ENCODE results near the gene PSMB11.
"Not testable (repeated sequence)": the region's sequence is repeated elsewhere in the genome, so short reads cannot be mapped to it uniquely, and the experiment has no call there.

The PSMB11 gene

GRCh38 chr14:23004274-23004673 is 37.7 kb upstream of the PSMB11 start:
- H3K9ac ChIP-seq (ENCODE audit: low read depth in 1 of 2, low read length in 2 of 2); H3K27me3 ChIP-seq (ENCODE audit: control insufficient read depth in 1 of 2, insufficient read depth in 2 of 2, low read length in 2 of 2); H3K27ac ChIP-seq (ENCODE audit: low read depth, low read length); H3K36me3 ChIP-seq (ENCODE audit: control insufficient read depth in 1 of 2, insufficient read depth in 2 of 2, low read length in 2 of 2); H3K9me3 ChIP-seq (ENCODE audit: control insufficient read depth in 1 of 2, low read length in 2 of 2); H3K4me3 ChIP-seq (ENCODE audit: low read depth in 1 of 2, low read length in 2 of 2): not testable (repeated sequence)
- H3K4me1 ChIP-seq (ENCODE audit: control insufficient read depth in 1 of 2, insufficient read depth in 2 of 2, low read length in 2 of 2), result peaks cover 14 to 26% of the 10 kb centered on the region in 2 donors

DNA sequence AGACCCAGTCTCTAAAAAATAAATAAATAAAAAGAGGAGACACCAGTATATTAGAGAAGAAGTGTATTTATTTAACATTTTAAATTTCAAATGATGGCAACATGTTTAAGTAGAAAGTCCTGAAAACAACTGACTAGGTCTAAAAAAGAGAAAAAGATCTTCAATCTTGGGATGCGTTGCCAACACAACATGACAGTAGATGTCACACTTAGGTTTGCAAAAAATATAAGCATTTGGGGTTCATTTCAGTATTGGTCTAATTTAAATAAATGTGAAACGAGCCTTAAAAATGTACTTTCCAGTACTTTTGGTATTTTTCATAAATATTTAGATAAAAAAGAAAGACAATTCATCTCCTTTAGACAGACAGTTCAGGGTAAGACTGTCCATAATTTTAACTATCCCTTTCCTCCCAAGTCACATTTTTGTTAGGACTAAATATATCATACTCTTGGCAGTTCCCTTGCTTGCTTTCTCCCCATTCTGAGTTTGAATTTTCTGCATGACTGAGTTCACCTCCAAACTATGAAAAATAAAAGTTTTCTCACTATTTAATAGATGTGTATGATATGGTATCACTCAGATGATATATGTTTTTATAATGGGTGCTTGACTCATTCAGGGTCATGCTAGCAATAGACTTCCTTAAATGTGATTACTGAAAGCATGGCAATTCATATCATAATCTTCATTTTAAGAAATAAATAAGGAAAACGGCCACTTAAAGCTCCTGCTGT is 36.4 kb upstream of the PSMB11 start:
- Histone ChIP-seq H3K9ac (ENCODE audit: low read depth in 1 of 2, low read length in 2 of 2) (peak overlapping the region in 1 of 2 donors; percentile 92), H3K27me3 (ENCODE audit: control insufficient read depth in 1 of 2, insufficient read depth in 2 of 2, low read length in 2 of 2) (no peaks in the 10 kb centered on the region), H3K9me3 (ENCODE audit: control insufficient read depth in 1 of 2, low read length in 2 of 2) (no peaks in the 10 kb centered on the region), H3K4me3 (ENCODE audit: low read depth in 1 of 2, low read length in 2 of 2) (peak overlapping the region; percentile 92 to 95), H3K27ac (ENCODE audit: low read depth, low read length) (no peak overlapping the region), H3K4me1 (ENCODE audit: control insufficient read depth in 1 of 2, insufficient read depth in 2 of 2, low read length in 2 of 2) (peaks cover 14 to 30% of the 10 kb centered on the region in 2 donors), H3K36me3 (ENCODE audit: control insufficient read depth in 1 of 2, insufficient read depth in 2 of 2, low read length in 2 of 2) (no peaks in the 10 kb centered on the region)

DNA sequence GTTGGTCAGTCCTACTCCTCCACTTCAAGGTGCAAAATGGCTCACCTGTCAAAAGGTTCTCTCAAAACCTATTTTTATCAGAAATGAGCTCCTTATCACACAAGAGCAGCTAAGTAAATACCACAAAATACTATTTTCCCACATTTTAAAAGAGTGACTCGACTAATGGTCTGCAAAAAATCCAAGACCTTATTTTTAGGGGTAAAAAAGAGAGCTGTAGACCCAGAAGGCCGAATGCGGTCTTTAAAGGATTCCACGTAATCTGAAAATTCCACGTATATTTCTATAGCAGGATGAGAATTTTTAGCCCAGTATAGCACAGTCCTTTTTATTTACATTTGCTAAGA is 35.9 kb upstream of the PSMB11 start:
- H3K9me3 ChIP-seq (ENCODE audit: control insufficient read depth in 1 of 2, low read length in 2 of 2), result no peaks in the 10 kb centered on the region
- H3K36me3 ChIP-seq (ENCODE audit: control insufficient read depth in 1 of 2, insufficient read depth in 2 of 2, low read length in 2 of 2), result no peaks in the 10 kb centered on the region
- peak overlapping the region; percentile 92 to 95 for H3K4me3 ChIP-seq (ENCODE audit: low read depth in 1 of 2, low read length in 2 of 2)
- peak overlapping the region; percentile 92 to 97 for H3K9ac ChIP-seq (ENCODE audit: low read depth in 1 of 2, low read length in 2 of 2)
- no peaks in the 10 kb centered on the region for H3K27me3 ChIP-seq (ENCODE audit: control insufficient read depth in 1 of 2, insufficient read depth in 2 of 2, low read length in 2 of 2)
- peak overlapping the region; percentile 83 for H3K27ac ChIP-seq (ENCODE audit: low read depth, low read length)
- H3K4me1 ChIP-seq (ENCODE audit: control insufficient read depth in 1 of 2, insufficient read depth in 2 of 2, low read length in 2 of 2), result peaks cover 14 to 30% of the 10 kb centered on the region in 2 donors

GRCh38 chr14:23006544-23007419 is 35.2 kb upstream of the PSMB11 start:
- H3K9me3 ChIP-seq (ENCODE audit: control insufficient read depth in 1 of 2, low read length in 2 of 2), result no peaks in the 10 kb centered on the region
- peaks cover 14 to 30% of the 10 kb centered on the region in 2 donors for H3K4me1 ChIP-seq (ENCODE audit: control insufficient read depth in 1 of 2, insufficient read depth in 2 of 2, low read length in 2 of 2)
- no peaks in the 10 kb centered on the region for H3K36me3 ChIP-seq (ENCODE audit: control insufficient read depth in 1 of 2, insufficient read depth in 2 of 2, low read length in 2 of 2)
- peak overlapping the region; percentile 92 to 97 for H3K9ac ChIP-seq (ENCODE audit: low read depth in 1 of 2, low read length in 2 of 2)
- peak overlapping the region; percentile 92 to 95 for H3K4me3 ChIP-seq (ENCODE audit: low read depth in 1 of 2, low read length in 2 of 2)
- no peaks in the 10 kb centered on the region for H3K27me3 ChIP-seq (ENCODE audit: control insufficient read depth in 1 of 2, insufficient read depth in 2 of 2, low read length in 2 of 2)
- peak overlapping the region; percentile 83 for H3K27ac ChIP-seq (ENCODE audit: low read depth, low read length)

DNA sequence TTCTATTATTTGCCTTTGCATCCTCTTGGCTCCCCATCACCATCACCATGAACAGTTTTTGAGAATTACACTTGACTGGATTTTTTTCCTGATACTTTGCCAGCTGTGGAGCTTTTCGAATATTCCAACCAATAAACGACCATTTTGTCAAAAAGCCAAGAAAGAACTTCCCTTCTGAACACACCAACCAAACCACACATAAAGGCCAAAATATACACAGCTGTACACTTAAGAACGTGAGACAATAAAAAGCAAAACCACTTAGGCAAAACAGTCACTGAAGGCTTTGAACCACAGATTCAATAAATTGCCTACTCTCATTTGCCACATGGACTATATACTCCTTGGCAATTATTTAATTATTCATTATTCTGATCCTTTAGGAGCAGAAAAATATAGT is 33.2 kb upstream of the PSMB11 start:
- peak overlapping the region in 1 of 2 donors; percentile 11 for H3K9ac ChIP-seq (ENCODE audit: low read depth in 1 of 2, low read length in 2 of 2)
- peaks cover 14 to 30% of the 10 kb centered on the region in 2 donors for H3K4me1 ChIP-seq (ENCODE audit: control insufficient read depth in 1 of 2, insufficient read depth in 2 of 2, low read length in 2 of 2)
- no peaks in the 10 kb centered on the region for H3K27me3 ChIP-seq (ENCODE audit: control insufficient read depth in 1 of 2, insufficient read depth in 2 of 2, low read length in 2 of 2)
- H3K9me3 ChIP-seq (ENCODE audit: control insufficient read depth in 1 of 2, low read length in 2 of 2), result no peaks in the 10 kb centered on the region
- no peak overlapping the region for H3K27ac ChIP-seq (ENCODE audit: low read depth, low read length)
- H3K4me3 ChIP-seq (ENCODE audit: low read depth in 1 of 2, low read length in 2 of 2), result peak overlapping the region in 1 of 2 donors; percentile 7
- H3K36me3 ChIP-seq (ENCODE audit: control insufficient read depth in 1 of 2, insufficient read depth in 2 of 2, low read length in 2 of 2), result no peaks in the 10 kb centered on the region

- H3K27ac ChIP-seq (ENCODE audit: low read depth, low read length), result no peak overlapping the region
- peaks cover 14 to 30% of the 10 kb centered on the region in 2 donors for H3K4me1 ChIP-seq (ENCODE audit: control insufficient read depth in 1 of 2, insufficient read depth in 2 of 2, low read length in 2 of 2)
- H3K9me3 ChIP-seq (ENCODE audit: control insufficient read depth in 1 of 2, low read length in 2 of 2), result no peaks in the 10 kb centered on the region
- peak overlapping the region; percentile 56 to 60 for H3K9ac ChIP-seq (ENCODE audit: low read depth in 1 of 2, low read length in 2 of 2)
- H3K27me3 ChIP-seq (ENCODE audit: control insufficient read depth in 1 of 2, insufficient read depth in 2 of 2, low read length in 2 of 2), result no peaks in the 10 kb centered on the region
- no peaks in the 10 kb centered on the region for H3K36me3 ChIP-seq (ENCODE audit: control insufficient read depth in 1 of 2, insufficient read depth in 2 of 2, low read length in 2 of 2)
- H3K4me3 ChIP-seq (ENCODE audit: low read depth in 1 of 2, low read length in 2 of 2), result peak overlapping the region; percentile 75 to 76
These were observed 32.5 kb upstream of the PSMB11 start for GRCh38 chr14:23009483-23009938.

- H3K36me3 ChIP-seq (ENCODE audit: control insufficient read depth in 1 of 2, insufficient read depth in 2 of 2, low read length in 2 of 2), result no peaks in the 10 kb centered on the region
- no peak within 1 kb of the TSS for H3K27ac ChIP-seq (ENCODE audit: low read depth, low read length)
- no peaks in the 10 kb centered on the region for H3K27me3 ChIP-seq (ENCODE audit: control insufficient read depth in 1 of 2, insufficient read depth in 2 of 2, low read length in 2 of 2)
- peak within 1 kb of the TSS; percentile 75 to 76 for H3K4me3 ChIP-seq (ENCODE audit: low read depth in 1 of 2, low read length in 2 of 2)
- H3K9ac ChIP-seq (ENCODE audit: low read depth in 1 of 2, low read length in 2 of 2), result peak within 1 kb of the TSS; percentile 56 to 60
- H3K4me1 ChIP-seq (ENCODE audit: control insufficient read depth in 1 of 2, insufficient read depth in 2 of 2, low read length in 2 of 2), result peaks cover 14 to 30% of the 10 kb centered on the region in 2 donors
- H3K9me3 ChIP-seq (ENCODE audit: control insufficient read depth in 1 of 2, low read length in 2 of 2), result no peaks in the 10 kb centered on the region
These were observed 31.9 kb upstream of the PSMB11 start, which contains the start of gene C14orf93 for GRCh38 chr14:23009939-23010726. C14orf93 (minus strand) TSS chr14:23010143; CDS start chr14:22999023, 11,120 bp downstream.

- Histone ChIP-seq H3K9ac (ENCODE audit: low read depth in 1 of 2, low read length in 2 of 2) (no peak overlapping the region), H3K9me3 (ENCODE audit: control insufficient read depth in 1 of 2, low read length in 2 of 2) (no peaks in the 10 kb centered on the region), H3K27me3 (ENCODE audit: control insufficient read depth in 1 of 2, insufficient read depth in 2 of 2, low read length in 2 of 2) (no peaks in the 10 kb centered on the region), H3K27ac (ENCODE audit: low read depth, low read length) (no peak overlapping the region), H3K4me1 (ENCODE audit: control insufficient read depth in 1 of 2, insufficient read depth in 2 of 2, low read length in 2 of 2) (peaks cover 6 to 15% of the 10 kb centered on the region in 2 donors), H3K36me3 (ENCODE audit: control insufficient read depth in 1 of 2, insufficient read depth in 2 of 2, low read length in 2 of 2) (no peaks in the 10 kb centered on the region), H3K4me3 (ENCODE audit: low read depth in 1 of 2, low read length in 2 of 2) (no peak overlapping the region)
These were observed 28.8 kb upstream of the PSMB11 start for GRCh38 chr14:23013054-23013748.

DNA sequence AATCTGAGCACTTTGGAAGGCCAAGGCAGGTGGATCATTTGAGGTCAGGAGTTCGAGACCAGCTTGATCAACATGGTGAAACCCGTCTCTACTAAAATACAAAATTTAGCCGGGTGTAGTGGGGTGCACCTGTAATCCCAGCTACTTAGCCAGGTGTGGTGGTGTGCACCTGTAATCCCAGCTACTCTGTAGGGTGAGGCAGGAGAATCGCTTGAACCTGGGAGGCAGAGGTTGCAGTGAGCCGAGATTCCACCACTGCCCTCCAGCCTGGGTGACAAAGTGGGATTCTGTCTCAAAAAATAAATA is 28.3 kb upstream of the PSMB11 start:
- H3K36me3 ChIP-seq (ENCODE audit: control insufficient read depth in 1 of 2, insufficient read depth in 2 of 2, low read length in 2 of 2); H3K4me1 ChIP-seq (ENCODE audit: control insufficient read depth in 1 of 2, insufficient read depth in 2 of 2, low read length in 2 of 2); H3K4me3 ChIP-seq (ENCODE audit: low read depth in 1 of 2, low read length in 2 of 2); H3K27ac ChIP-seq (ENCODE audit: low read depth, low read length); H3K27me3 ChIP-seq (ENCODE audit: control insufficient read depth in 1 of 2, insufficient read depth in 2 of 2, low read length in 2 of 2); H3K9ac ChIP-seq (ENCODE audit: low read depth in 1 of 2, low read length in 2 of 2); H3K9me3 ChIP-seq (ENCODE audit: control insufficient read depth in 1 of 2, low read length in 2 of 2): not testable (repeated sequence)
